Measurements from ENCODE around the gene SEC14L3. TPM values are rescaled to one million over a fixed set of nuclear protein-coding genes. Genes with fewer than 3 reads are reported as not detected.

Gene SEC14L3
- total and polyA plus RNA-seq, 2 of the 13 experiments (the other 11 are each of a cell fraction or from before 2014, with no cell fraction given) = not detected

DNA sequence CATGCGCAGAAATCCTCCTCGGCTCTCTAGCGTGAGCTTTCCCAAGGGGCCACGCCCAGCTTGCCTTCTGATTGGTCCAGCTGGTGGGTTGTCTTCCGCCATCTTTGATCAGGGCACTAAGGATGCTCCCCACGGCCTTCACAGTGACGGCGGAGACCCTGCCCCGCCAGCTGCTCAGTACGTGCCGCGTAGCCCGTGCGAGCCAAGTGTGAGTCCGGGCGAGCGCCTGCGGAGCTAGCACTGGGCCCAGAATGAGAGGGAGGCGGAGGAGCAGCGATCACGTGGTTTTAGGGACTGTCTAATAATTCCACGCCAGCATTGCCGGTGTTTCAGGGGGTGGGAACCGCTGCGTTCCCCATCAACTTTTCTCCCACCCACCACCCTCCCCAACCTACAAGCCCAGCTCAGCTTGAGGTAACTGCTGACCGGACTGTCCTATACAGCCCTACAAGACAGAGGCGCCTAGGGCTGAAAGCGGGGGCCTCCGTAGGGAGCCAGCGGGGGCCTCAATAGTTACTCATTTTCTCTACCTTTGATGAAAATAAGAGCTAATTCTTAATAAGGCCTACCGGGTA is 47.8 kb downstream of the SEC14L3 start (continued):
- TF ChIP-seq ATRX (CRISPR knock-in tag; IDR thresholded peaks at IDR 0.05; ENCODE audit: borderline replicate concordance) (no peak), NFAT5 (CRISPR knock-in tag; IDR thresholded peaks at IDR 0.05) (no peak; the same call in 1 of the 2 replicates), NFIB (CRISPR knock-in tag; IDR thresholded peaks at IDR 0.05; ENCODE audit: borderline replicate concordance) (no peak), HIVEP1 (CRISPR knock-in tag; IDR thresholded peaks at IDR 0.05) (0 out of 2 replicates have a peak, but pooled peaks have one; percentile 14), ZNF44 (CRISPR knock-in tag; IDR thresholded peaks at IDR 0.05) (no peak), ZBTB1 (CRISPR knock-in tag; IDR thresholded peaks at IDR 0.05; ENCODE audit: borderline replicate concordance) (no peak), ZBTB42 (CRISPR knock-in tag; IDR thresholded peaks at IDR 0.05) (no peak), GTF3A (CRISPR knock-in tag; conservative IDR thresholded peaks at IDR 0.05) (0 out of 2 replicates have a peak, but pooled peaks have one; percentile 14), ZNF264 (CRISPR knock-in tag; IDR thresholded peaks at IDR 0.05) (no peak), BCL3 (CRISPR knock-in tag; IDR thresholded peaks at IDR 0.05) (no peak), MEIS1 (CRISPR knock-in tag; IDR thresholded peaks at IDR 0.05; ENCODE audit: borderline replicate concordance) (no peak; the same call in 1 of the 2 replicates), SMC3 (IDR thresholded peaks at IDR 0.05; ENCODE audit: low read length) (no peak), PAF1 (CRISPR knock-in tag; IDR thresholded peaks at IDR 0.05) (no peak), NFE2 (CRISPR knock-in tag; IDR thresholded peaks at IDR 0.05) (no peak)
- TF ChIP-seq, protein P1, sequence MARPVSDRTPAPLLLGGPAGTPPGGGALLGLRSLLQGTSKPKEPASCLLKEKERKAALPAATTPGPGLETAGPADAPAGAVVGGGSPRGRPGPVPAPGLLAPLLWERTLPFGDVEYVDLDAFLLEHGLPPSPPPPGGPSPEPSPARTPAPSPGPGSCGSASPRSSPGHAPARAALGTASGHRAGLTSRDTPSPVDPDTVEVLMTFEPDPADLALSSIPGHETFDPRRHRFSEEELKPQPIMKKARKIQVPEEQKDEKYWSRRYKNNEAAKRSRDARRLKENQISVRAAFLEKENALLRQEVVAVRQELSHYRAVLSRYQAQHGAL (CRISPR knock-in tag; IDR thresholded peaks at IDR 0.05; ENCODE audit: not compliant biosample characterization) = no peak
- TF ChIP-seq, protein P2, sequence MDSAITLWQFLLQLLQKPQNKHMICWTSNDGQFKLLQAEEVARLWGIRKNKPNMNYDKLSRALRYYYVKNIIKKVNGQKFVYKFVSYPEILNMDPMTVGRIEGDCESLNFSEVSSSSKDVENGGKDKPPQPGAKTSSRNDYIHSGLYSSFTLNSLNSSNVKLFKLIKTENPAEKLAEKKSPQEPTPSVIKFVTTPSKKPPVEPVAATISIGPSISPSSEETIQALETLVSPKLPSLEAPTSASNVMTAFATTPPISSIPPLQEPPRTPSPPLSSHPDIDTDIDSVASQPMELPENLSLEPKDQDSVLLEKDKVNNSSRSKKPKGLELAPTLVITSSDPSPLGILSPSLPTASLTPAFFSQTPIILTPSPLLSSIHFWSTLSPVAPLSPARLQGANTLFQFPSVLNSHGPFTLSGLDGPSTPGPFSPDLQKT (CRISPR knock-in tag; IDR thresholded peaks at IDR 0.05; ENCODE audit: borderline replicate concordance) = no peak
- TF ChIP-seq, protein P3, sequence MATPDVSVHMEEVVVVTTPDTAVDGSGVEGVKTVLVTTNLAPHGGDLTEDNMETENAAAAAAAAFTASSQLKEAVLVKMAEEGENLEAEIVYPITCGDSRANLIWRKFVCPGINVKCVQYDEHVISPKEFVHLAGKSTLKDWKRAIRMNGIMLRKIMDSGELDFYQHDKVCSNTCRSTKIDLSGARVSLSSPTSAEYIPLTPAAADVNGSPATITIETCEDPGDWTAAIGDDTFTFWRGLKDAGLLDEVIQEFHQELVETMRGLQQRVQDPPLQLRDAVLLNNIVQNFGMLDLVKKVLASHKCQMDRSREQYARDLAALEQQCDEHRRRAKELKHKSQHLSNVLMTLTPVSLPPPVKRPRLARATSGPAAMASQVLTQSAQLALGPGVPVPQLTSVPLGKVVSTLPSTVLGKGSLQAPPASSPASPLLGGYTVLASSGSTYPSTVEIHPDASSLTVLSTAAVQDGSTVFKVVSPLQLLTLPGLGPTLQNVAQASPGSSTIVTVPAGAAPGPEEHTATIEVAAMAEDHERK (CRISPR knock-in tag; IDR thresholded peaks at IDR 0.05; ENCODE audit: low read depth) = peak; percentile 87
- TF ChIP-seq, protein P4, sequence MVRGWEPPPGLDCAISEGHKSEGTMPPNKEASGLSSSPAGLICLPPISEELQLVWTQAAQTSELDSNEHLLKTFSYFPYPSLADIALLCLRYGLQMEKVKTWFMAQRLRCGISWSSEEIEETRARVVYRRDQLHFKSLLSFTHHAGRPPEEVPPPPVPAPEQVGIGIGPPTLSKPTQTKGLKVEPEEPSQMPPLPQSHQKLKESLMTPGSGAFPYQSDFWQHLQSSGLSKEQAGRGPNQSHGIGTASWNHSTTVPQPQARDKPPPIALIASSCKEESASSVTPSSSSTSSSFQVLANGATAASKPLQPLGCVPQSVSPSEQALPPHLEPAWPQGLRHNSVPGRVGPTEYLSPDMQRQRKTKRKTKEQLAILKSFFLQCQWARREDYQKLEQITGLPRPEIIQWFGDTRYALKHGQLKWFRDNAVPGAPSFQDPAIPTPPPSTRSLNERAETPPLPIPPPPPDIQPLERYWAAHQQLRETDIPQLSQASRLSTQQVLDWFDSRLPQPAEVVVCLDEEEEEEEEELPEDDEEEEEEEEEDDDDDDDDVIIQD (CRISPR knock-in tag; IDR thresholded peaks at IDR 0.05; ENCODE audit: low read depth) = peak; percentile 41; the same call in 1 of the 2 replicates

Measured in HepG2 (cell line).